ENCODE data around the gene MEP1B.

- TF ChIP-seq POLR2A (IDR thresholded peaks at IDR 0.05): no peak
- no peak for TF ChIP-seq CTCF (IDR thresholded peaks at IDR 0.05)
Measured at GRCh38 chr18:32249147-32249929, 59.5 kb downstream of the MEP1B start.
